ENCODE results near the gene ABCA10. TPM values are rescaled to one million over a fixed set of nuclear protein-coding genes. Genes with fewer than 3 reads are reported as not detected.

ABCA10 gene
- total and polyA plus RNA-seq, 2 of the 8 experiments (the other 6 are each of a cell fraction or from before 2014, with no cell fraction given) = not detected

DNA sequence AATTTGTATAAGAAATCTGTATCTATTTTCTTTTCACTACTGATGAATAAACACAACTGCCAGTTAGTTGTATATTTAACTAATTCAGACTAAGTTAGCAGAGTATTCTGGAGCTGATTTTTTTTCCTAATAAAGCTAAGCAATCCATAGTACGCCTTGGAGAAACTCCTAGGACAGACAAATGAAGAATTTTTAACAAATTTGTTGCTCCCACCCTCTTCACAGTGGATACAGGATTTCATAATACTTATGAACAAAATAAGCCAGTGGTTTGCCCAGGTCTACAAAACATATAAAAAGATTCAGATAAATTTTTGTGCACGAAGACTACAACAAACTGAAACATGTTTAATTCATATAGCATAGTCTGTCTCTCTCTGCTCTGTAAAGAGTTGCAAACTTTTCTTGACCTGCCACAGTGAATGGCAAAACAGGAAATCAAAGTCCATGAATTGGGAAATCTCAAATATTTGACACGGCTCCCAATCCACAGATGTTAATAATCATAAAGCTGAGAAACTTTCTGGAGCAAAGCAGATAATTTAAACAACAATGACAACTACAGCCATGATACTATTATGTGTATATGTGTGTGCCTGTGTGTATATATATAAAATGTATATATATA lies 86.3 kb downstream of the ABCA10 start:
- FAIRE-seq = no peak
- no peak for TF ChIP-seq SUZ12 (IDR thresholded peaks at IDR 0.05; ENCODE audit: low read length)
- no peak for TF ChIP-seq RBBP5 (IDR thresholded peaks at IDR 0.05; ENCODE audit: borderline replicate concordance, low read depth, low read length)
- no peak for TF ChIP-seq FOSL1 (IDR thresholded peaks at IDR 0.05; ENCODE audit: insufficient read depth, low read depth, low read length)
- TF ChIP-seq SAP30 (IDR thresholded peaks at IDR 0.05; ENCODE audit: insufficient read depth, insufficient replicate concordance, low read length) = no peak
- no peak for TF ChIP-seq CEBPB (IDR thresholded peaks at IDR 0.05; ENCODE audit: low read depth, low read length)
- no peak for TF ChIP-seq RAD21 (IDR thresholded peaks at IDR 0.05 in 1 of 2, conservative IDR thresholded peaks at IDR 0.05 in 1 of 2; ENCODE audit: low read depth in 2 of 2, low read length in 2 of 2)
- no peak for TF ChIP-seq SP1 (IDR thresholded peaks at IDR 0.05; ENCODE audit: low read depth, low read length)
- TF ChIP-seq NANOG (IDR thresholded peaks at IDR 0.05; ENCODE audit: insufficient read depth, low read depth, low read length, poor library complexity, severe bottlenecking) = no peak
- TF ChIP-seq HDAC2 (IDR thresholded peaks at IDR 0.05; ENCODE audit: borderline replicate concordance in 1 of 2, low read depth in 2 of 2, low read length in 2 of 2) = no peak
- no peak for TF ChIP-seq BCL11A (IDR thresholded peaks at IDR 0.05; ENCODE audit: low read depth in 2 of 2, low read length in 2 of 2)
- TF ChIP-seq SIN3A (conservative IDR thresholded peaks at IDR 0.05 in 1 of 2, IDR thresholded peaks at IDR 0.05 in 1 of 2; ENCODE audit: low read depth in 1 of 2, low read length in 2 of 2) = no peak

More for the DNA sequence above, 86.3 kb downstream of the ABCA10 start:
- Histone ChIP-seq H2AFZ (ENCODE audit: low read length) (no peak overlapping the region), H3K4ac (replicated peaks; ENCODE audit: insufficient read length, low read depth, low read length) (no peak overlapping the region), H3K56ac (replicated peaks; ENCODE audit: insufficient read length, low read depth, low read length) (no peak overlapping the region), H4K91ac (replicated peaks; ENCODE audit: insufficient read length, low read length) (no peak overlapping the region), H2BK20ac (ENCODE audit: low read length) (no peak overlapping the region), H3K36me3 (ENCODE audit: control insufficient read depth in 2 of 4, insufficient read depth in 4 of 4, low read length in 3 of 4) (no peaks in the 10 kb centered on the region), H3K4me2 (ENCODE audit: insufficient read depth in 1 of 2, low read depth in 2 of 2, low read length in 2 of 2) (no peak overlapping the region), H2BK12ac (ENCODE audit: low read depth, low read length) (no peak overlapping the region), H2BK120ac (replicated peaks; ENCODE audit: low read depth, low read length) (no peak overlapping the region), H3K79me1 (ENCODE audit: low read depth, low read length) (no peaks in the 10 kb centered on the region), H3K23ac (ENCODE audit: insufficient read length) (no peak overlapping the region), H3K79me2 (ENCODE audit: control insufficient read depth in 1 of 2, insufficient read depth in 2 of 2, low read length in 2 of 2) (no peaks in the 10 kb centered on the region), H4K5ac (ENCODE audit: insufficient read length, low read depth, low read length) (no peak overlapping the region), H2BK5ac (ENCODE audit: low read depth, low read length) (no peak overlapping the region), H3K4me1 (replicated peaks in 1 of 4; ENCODE audit: control insufficient read depth in 3 of 4, insufficient read depth in 4 of 4, low read length in 3 of 4) (peaks cover 0 to 1% (median 0%) of the 10 kb centered on the region in 4 experiments; a peak in 1 of 7 replicates), H3K9ac (replicated peaks in 1 of 4; ENCODE audit: extremely low read depth in 1 of 4, low read depth in 3 of 4, low read length in 3 of 4) (no peak overlapping the region), H3K9me3 (ENCODE audit: insufficient read depth in 2 of 2, low read depth in 1 of 2, low read length in 1 of 2) (no peaks in the 10 kb centered on the region; a peak in 1 of 4 replicates), H2AK5ac (ENCODE audit: low read depth, low read length) (no peak overlapping the region), H3K23me2 (ENCODE audit: low read depth, low read length) (no peaks in the 10 kb centered on the region), H3K27me3 (replicated peaks in 1 of 4; ENCODE audit: control insufficient read depth in 3 of 4, extremely low read depth in 1 of 4, insufficient read depth in 3 of 4, low read length in 3 of 4) (no peaks in the 10 kb centered on the region), H3K4me3 (ENCODE audit: extremely low read depth in 1 of 4, insufficient read depth in 2 of 4, low read depth in 3 of 4, low read length in 4 of 4) (no peak overlapping the region), H3K14ac (ENCODE audit: insufficient read length) (no peak overlapping the region), H3K18ac (ENCODE audit: extremely low read depth, low read length) (no peak overlapping the region), H3K27ac (ENCODE audit: low read depth, low read length) (no peak overlapping the region), H4K8ac (ENCODE audit: extremely low read depth, insufficient read depth, low read length) (no peak overlapping the region), H2BK15ac (ENCODE audit: low read length) (no peak overlapping the region), H4K20me1 (replicated peaks in 1 of 2; ENCODE audit: control insufficient read depth in 1 of 2, insufficient read depth in 2 of 2, low read length in 2 of 2) (no peaks in the 10 kb centered on the region)
- 87% methylated on average over 3 of the region's 3 CpGs; no CpG with 5 or more reads in 1 of the 2 experiments for WGBS, 2 experiments (ENCODE audit: extremely low coverage in 1 of 2, insufficient coverage in 1 of 2, insufficient read length in 1 of 2, insufficient replicate concordance in 2 of 2, low coverage in 1 of 2, low lambda C conversion rate in 2 of 2, missing lambda C conversion rate in 1 of 2)
- CTCF ChIA-PET (ENCODE audit: partially characterized antibody) = interaction anchor here (0.6 to 1.1 kb wide), 3 partner anchors 11 to 542 kb away, joined by 3 to 6 read pairs (median 3); no protein-coding TSS in a partner anchor
- POLR2A ChIA-PET (ENCODE audit: partially characterized antibody) = no interaction called here
- no peak for DNase-seq (ENCODE audit: low read depth in 1 of 2, low spot score in 2 of 2)
